Measurements from ENCODE around the gene TCF3.

Gene TCF3

DNA sequence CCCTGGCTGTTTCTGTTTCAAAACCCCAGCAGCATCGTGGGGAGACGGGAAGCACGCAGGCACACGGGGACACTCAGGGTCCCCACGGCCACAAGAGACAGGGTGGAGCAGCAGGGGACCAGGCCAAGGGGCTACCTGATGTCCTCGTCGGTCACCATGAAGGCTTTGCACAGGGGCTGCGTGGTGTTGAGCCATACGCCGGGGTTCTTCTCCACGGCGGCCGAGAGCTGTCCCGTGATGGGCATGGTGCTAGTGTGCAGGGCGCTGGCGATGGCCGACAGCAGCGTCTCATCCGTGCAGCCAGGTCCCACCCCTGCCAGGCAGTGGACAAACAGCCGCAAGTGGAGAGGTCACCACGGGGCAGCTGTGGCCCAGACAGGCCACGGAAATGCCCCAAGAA is 71.5 kb downstream of the TCF3 start:
- no peak for DNase-seq (ENCODE audit: low read depth in 2 of 2)

DNA sequence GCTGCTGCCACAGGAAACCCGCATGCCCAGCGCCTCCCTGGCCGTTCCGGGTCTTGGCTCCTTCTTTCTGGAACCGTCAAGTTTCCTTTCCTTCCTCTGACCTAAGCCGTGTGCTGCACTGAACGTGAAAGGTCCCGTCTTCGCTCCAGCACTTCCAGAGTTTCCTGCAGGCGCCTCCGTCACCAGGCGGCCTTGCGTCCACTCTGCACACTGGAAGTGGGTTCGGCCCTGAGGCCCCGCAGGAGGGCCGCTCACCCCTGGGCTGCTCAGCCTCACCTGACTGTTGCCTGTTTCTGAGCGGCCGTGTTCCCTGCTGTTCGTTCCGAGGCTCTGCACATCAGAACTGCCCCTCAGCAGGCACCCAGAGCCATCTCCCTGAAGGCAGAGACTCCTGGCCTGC is 72.0 kb downstream of the TCF3 start:
- DNase-seq (ENCODE audit: low read depth in 2 of 2) = no peak

DNA sequence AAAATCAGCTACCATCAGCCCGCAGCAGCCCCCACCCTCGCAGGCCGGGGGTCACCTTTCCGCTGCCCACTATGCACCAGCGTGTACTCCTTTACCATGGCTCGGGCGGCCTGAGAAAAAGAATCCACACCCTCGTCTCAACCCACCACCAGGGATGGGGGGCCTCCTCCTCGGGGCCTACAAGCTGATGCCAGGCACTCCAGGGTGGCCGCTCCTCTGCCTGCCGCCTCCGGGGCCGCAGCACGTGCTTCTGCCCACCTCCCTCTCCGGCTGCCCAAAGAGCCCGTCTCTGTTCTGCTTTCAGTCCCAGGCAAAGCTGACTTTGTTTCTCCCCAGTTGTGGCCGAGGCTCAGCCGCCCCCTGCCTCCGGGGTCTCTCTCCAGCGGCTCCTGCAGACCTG is 73.2 kb downstream of the TCF3 start:
- no peak for DNase-seq (ENCODE audit: low read depth in 2 of 2)

DNA sequence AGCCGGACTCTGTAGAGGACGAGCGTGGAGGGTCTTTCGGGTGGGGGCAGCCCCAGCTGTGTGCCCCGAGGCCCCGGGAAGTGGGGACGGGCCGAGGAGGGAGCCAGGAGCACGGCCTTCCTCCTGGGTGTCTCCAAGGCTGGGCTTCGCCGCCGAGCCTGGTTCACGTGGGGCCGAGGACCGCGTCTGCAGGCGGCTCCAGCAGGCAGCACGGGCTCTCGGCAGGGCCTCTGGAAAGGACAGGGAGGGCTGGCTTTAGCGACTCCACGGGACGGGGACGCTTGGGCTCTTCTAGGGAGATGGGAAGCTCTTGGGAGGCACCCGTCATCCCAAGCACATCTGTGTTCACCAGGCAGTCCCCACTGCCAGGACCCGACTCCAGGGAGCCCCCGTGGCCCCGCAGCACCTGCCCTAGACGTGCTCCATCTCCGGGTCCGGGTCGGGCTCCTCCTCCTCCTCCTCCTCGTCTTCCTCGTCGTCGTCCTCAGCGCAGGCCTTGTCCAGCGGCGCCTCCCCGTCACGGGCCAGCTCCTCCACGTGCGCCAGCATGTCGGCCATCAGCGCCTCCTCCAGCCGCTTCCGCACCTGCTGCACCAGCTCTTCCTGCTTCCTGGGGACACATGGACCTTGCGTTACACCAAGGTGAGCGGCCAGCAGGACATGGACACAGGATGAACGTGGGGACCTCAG is 74.3 kb downstream of the TCF3 start:
- DNase-seq (ENCODE audit: low read depth in 2 of 2) = no peak

DNA sequence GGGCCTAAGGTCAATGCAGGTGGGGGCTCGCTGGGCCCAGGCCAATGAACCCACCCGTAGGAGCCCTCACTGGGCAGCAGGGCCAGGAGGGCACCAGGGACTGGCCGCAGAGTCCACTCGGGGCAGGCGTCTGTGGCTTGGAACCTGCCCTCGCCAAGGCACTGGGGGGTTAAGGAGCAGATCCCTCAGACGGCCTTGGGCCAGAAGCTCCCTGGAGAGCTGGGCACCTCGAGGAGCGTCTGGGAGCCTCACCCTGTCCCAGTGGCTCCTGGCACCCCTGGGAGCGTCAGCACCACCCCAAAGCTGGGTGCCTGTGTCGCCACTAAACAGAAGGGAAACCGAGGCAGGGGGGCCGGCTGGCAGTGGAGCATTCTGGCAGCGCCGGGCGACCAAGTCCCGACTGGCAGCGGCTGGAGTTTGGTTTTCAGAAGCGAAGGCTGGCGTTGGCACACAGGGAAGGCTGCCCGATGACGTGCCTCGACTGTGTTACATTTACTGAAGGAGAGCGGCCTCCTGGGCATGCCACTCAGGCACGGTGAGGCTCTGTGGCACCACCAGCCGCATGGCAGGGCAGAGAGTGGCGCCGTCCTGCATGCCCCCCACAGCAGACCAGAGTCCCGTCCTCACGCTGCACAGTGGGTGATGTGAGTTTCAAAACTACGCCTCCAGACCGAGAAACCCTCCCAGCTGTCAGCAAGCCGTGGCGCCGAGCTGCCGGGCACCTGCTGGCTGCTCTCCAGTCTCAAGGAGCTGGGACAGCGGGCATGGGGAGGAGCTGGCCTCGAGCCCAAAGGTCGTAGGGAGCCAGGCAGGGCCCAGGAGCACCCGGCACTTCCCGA is 75.1 kb downstream of the TCF3 start:
- no peak for DNase-seq (ENCODE audit: low read depth in 2 of 2)

DNA sequence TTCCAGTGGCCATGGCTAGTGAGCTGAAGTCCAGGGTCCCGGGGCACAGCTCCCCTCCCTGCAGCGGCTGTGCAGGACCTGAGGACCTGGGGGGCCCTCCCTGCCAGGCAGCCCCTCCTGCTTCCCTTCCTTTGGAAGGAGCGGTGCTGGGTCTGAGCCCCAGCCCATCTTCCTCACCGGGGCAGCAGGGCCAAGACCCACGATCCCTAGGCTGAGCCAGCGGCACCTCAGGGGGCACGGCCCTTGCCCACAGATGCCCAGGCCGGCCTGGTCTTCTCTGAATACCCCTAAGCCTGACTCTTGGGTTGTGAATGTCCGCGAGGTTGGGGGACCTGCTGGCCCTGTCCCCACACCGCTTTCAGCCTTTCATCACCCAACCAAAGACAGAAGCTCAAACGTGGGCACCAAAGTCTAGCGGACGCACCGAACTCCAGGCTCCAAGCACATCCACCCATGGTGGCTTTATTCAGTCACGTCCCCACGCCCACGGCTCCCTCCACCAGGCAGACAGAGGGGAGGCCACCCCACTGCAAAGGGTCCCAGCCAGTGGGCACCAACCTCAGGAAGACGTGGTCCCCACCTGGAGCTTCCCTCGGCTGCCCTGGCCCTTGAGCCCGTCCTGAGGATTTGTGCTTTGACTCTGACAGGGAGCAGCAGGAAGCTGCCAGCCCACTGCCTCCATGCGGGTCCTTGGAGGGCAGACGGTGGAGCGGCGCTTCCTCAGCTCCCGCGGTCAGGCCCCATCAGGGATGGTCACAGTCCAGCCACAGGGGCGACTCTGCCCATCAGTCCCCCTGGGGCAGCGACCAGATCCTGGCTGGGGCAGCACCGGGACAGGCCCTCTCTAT is 75.9 kb downstream of the TCF3 start:
- DNase-seq (ENCODE audit: low read depth in 2 of 2) = no peak

DNA sequence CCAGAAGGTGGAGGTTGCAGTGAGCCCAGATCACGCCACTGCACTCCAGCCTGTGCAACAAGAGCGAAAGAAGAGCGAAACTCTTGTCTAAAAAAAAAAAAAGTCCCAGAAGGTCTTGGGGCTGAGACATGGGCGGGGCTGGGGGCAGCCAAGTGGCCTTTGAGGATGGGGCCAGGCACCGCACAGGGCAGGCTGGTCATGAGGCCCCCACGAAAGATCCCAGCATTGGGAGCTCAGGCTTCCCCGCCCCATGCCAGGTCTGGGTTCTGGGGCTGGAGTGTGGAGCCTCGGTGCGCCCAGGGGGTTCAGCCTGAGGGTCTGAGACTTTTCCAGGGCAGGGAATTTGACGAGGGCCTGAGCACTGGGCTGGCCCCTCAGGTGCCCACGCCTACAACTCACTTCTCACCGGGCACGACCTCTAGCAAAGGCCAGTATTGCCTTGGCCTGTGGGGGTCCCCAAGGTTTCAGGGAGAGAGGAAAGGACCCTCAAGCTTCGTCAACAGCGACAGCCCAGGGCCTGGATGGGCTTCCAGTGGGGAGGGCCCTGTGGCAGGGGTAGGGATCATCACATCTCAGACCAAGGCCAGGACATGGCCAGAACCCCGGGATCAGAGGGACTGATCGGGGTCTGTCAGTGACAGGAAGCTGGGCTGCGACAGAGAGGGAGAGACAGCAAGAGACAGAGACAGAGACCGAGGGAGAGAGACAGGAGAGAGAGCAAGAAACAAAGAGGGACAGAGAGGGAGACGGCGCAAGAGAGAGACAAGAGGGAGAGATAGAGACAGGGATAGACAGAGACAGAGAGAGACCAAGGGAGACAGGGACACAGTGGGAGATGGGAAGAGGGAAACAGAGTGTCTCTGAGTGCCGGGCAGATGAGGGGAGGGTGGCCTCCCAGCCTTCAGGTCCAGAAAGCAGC is 76.8 kb downstream of the TCF3 start:
- no peak for DNase-seq (ENCODE audit: low read depth in 2 of 2)

DNA sequence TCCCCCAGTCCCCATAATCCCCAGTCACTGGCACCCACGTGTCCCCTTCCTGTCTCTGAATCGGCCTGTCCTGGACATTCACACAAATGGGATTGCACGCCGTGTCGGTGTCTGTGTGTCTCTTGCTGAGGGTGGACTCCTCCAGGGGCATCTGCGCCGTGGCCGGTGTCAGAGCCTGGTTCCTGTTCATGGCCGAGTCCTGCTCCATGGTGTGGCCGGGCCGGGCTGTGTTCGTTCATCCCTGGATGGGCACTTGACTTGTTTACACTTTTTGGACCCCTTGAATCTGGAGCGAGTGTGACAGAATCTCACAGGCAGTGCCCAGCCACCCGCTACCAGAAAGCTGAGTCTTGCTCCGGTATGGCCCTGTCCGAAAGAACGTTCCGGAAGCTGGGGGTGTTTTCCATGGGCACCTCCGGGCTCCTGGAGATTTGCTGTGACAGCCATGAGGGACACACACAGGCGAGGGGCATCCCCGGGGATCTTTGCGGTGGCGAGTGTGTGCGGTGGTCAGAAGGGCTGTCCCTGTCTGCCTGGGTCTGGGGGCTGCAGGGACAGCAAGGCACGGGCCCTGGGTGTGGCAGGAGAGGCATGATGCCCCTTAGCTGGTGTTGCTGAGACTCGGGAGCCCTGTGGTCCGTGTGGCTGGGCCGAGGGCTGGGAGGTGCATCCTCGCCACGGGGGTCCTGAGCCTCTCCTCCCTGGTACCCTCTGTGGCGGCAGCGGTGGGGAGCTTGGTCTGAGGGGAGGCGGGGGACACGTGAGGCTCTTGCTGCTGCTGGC is 77.9 kb downstream of the TCF3 start:
- no peak for DNase-seq (ENCODE audit: low read depth in 2 of 2)

DNA sequence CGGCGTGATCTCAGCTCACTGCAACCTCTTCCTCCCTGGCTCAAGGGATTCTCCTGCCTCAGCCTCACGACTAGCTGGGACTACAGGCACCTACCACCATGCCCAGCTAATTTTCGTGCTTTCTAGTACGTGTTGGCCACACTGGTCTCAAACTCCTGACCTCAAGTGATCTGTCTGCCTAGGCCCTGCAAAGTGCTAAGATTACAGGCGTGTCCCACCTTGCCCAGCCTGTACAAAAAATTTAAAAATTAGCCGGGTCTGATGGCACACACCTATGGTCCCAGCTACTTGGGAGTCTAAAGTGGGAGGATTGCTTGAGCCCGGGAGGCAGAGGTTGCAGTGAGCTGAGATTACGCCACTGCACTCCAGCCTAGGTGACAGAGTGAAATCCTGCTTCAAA is 79.6 kb downstream of the TCF3 start:
- DNase-seq (ENCODE audit: low read depth in 2 of 2) = no peak

DNA sequence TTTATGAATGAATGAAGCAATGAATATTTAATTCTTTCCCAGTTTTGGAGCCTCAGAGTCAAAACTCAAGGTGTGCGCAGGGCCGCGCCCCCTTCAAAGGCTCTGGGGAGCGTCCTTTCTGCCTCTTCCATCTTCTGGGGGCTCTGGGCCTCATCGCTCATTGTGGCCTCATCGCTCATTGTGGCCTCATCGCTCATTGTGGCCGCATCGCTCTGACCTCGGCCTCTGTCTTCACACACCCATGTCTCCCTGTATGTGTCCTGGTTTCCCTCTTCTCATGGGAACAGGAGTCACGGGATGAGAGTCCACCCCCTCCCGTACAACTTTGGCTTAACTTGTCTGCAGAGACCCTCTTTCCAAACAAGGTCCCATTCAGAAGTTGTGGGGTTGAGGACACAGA is 81.1 kb downstream of the TCF3 start:
- DNase-seq (ENCODE audit: low read depth in 2 of 2) = no peak

DNA sequence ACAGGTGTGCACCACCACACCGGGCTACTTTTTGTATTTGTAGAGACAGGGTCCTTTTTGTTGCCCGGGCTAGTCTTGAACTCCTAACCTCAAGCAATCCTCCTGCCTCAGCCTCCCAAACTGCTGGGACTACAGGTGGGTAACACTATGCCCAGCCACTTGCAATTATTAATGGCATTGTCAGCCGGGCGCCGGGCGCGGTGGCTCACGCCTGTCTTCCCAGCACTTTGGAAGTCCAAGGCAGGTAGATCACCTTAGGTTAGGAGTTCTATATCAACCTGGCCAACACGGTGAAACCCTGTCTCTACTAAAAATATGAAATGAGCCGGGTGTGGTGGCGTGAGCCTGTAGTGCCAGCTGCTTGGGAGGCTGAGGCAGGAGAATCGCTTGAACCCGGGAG is 81.6 kb downstream of the TCF3 start:
- no peak for DNase-seq (ENCODE audit: low read depth in 2 of 2)

DNA sequence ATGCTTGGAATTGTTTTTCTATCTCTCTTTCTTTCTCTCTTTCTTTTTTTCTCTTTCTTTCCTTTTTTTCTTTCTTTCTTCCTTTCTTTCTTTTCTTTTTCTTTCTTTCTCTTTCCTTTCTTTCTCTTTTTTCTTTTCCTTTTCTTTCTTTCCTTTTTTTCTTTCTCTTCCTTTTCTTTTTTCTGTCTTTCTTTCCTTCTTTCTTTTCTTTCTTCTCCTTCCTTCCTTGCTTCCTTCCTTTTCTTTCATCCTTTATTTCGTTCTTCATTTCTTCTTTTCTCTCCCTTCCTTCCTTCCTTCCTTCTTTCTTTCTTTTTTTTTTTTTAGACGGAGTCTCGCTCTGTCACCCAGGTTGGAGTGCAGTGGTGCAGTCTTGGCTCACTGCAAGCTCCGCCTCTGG is 82.4 kb downstream of the TCF3 start:
- no peak for DNase-seq (ENCODE audit: low read depth in 2 of 2)

DNA sequence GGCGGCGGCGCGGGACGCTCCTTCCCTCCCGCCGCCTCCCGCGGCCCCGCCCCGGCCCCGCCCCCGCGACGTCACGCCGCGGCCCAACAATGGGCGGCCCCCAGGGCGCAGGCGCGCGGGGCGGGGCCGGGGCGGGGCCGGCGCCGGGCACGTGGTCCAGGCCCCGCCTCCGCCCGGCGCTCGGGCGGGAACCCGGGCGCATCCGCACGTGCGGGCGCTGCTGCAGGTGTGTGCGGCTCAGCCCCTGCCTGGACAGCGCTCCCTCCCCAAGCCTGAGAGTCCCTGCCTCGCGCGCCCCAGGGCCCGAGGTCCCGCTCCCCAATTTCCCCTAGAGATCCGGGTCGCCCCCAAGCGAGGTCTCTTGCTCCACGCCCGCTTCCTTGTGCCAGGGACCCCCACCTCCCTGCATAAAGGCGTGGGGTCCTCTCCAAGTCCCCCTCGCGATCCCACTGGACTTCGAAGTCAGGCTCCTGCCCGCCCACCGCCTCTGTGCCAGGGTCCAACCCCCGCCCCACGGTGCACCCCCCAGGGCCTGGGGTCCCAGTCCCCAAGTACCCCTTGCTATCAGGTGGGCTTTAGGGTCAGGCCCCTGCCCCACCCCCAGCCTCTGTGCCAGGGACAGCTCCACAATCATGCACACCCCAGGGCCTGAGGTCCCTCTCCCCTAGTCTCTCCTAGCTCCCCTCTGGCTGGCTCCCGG is 83.9 kb downstream of the TCF3 start, which contains the start of gene MEX3D:
Gene MEX3D (minus strand): TSS at position 6 of the 700 bp plus-strand sequence. CDS start 267 bp downstream, outside the sequence.
- DNase-seq (ENCODE audit: low read depth in 2 of 2) = peak; percentile 67 to 74

DNA sequence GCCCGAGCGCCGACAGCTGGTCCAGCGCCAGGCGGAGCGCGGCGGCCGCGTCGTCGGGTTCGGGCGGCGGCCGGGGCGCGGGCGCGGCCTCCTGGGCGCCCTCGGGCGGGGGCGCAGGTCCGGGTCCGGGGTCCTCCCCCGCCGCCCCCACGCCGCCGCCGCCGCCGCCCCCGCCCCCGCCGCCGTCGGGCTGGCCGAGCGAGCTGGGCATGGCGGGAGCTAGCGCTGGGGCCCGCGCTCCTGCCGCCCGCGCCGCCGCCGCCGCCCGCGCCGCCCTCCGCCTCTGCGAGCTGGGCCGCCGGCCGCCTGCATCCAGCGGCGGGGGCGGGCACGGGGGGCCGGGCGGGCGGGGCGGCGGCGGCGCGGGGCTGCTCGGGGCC is 84.6 kb downstream of the TCF3 start:
- no peak for DNase-seq (ENCODE audit: low read depth in 2 of 2)

DNA sequence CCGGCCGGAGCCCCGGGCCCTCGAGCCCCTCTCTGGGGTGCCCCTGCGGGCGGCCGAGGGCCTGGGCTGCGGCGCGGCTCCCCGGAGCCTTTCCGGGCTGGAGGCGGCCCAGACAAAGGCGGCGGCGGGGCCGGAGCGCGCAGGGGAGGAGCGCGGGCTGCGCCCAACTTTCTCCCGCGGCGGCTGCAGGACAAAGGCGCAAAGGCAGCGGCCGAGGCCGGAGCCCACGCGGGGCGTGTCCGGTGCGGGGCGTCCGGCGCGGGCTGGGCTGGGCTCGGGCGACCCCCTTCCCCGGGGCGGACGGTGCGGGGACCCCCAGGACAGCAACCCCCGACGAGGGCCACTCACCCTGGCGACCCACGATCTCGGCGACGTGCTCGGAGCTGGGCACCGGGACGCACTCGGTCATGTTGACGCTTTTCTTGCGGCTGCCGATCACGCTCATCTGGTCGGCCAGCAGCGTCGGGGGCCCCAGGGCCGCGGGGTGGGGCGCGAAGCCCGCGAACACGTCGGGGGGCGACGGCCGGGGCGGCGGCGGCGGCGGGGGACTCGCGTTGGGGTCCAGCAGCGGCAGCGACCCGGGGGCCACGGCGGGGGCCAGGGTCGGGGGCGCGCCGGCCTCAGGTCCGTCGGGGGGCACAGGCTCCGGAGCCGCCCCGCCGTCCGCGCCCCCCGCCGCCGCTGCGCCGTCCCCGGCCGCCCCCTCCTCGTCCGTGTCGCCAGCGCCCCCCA is 85.1 kb downstream of the TCF3 start:
- DNase-seq (ENCODE audit: low read depth in 2 of 2) = no peak

DNA sequence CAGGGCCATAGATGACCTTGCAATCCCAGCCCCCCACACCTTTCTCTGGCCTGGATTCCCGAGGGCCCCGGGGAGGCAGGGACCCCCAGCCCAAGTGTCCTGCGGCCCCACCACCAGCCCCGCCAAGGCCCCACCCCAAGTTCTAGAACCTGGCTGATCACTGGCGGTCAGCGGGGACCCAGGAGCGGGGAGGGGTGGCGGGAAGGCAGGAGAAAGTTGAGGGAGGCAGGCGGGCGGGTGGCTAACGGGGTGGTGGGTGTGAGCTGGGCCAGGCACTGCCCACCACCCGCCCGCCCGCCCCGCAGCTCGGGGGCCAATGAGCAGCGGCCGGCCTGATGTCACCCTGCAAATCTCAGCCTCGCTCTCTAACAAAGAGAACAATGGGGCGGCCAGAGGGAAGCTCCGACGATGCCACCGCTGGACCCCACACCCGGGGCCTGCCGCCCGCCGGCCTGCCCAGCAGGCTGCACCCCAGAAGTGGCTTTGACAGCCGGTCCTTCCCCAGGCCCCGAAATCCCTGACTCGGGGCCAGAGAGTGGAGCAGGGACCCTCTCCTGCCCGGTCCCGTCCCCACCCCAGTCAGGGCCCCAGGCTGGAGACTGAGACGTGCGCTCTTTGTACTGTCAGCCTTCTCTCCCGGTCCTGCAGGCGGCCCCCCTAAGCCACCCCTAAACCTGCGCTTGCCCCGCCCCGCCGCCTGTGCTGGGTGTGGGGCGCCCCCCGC is 85.9 kb downstream of the TCF3 start:
- DNase-seq (ENCODE audit: low read depth in 2 of 2) = no peak

DNA sequence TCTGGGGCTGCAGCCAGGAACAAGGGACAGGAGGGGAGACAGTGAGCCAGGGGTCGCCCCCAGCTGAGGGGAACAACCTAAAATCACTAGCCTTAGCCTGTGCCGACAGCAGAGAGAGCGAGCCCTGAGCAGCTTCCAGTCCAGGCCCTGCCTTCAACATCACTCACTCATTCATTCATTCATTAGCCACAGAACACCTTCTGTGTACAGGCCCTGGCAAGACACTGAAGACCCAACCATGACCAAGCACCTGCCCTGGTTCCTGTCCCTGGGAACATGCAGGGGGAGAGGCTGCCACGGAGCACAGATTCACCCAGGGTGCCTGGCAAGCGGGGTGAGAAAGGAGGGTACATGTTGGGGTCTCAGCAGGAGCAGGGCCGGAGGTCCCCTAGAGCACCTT is 89.2 kb downstream of the TCF3 start:
- no peak for DNase-seq (ENCODE audit: low read depth in 2 of 2)

DNA sequence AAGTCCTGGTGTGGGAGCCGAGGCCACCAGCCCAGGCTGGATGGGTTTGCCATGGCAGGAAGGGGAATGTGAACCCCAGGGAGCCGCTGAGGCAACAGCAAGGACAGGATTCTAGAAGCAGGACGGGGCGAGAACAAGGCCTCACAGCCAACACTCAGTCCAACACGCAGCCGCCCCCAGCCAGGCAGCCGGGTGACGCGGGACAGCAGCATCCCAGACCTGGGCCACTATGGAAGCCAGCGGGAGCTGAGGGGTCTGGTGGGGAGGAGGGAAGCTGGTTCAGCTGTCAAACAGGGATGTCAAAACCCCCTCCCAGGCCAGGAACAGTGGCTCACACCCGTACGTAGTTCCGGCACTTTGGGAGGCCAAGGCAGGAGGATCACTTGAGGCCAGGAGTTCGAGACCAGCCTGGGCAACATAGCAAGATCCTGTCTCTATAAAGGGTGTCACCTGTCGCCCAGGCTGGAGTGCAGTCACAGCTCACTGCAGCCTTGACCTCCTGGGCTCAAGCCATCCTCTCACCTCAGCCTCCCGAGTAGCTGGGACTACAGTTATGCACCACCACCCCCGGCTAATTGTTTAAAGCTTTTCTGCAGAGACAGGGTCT is 91.1 kb downstream of the TCF3 start:
- DNase-seq (ENCODE audit: low read depth in 2 of 2) = no peak
